BE2C (cell line): ENCODE measurements around the gene PPARG.

ENCODE experiments used
- DNase-seq: peaks from one replicate; pipeline ENCODE4 v3.0.0-alpha.2; 2020
- H3K27me3 ChIP-seq: fragments of 250-450 bp; sonication (Bioruptor Pico); 2 replicates; pipeline ENCODE4 v1.5.1; 2020; ENCODE audit warnings: mild to moderate bottlenecking
- H3K36me3 ChIP-seq: fragments of 250-450 bp; sonication (Bioruptor Pico); 2 replicates; pipeline ENCODE4 v1.5.1; 2020; ENCODE audit warnings: mild to moderate bottlenecking
- H3K4me1 ChIP-seq: fragments of 250-450 bp; sonication (Bioruptor Pico); 2 replicates; pipeline ENCODE4 v1.5.1; 2020
- H3K4me3 ChIP-seq: 2 replicates; pipeline ENCODE4 v1.5.1; 2011; ENCODE audit warnings: low read depth, low read length
- H3K9me3 ChIP-seq: fragments of 250-450 bp; sonication (Bioruptor Pico); 2 replicates; pipeline ENCODE4 v1.5.1; 2020
- CTCF ChIP-seq: IDR thresholded peaks from 2 replicates; pipeline ENCODE4 v1.5.1; 2012; ENCODE audit warnings: mild to moderate bottlenecking, low read depth, low read length

The PPARG gene

GRCh38 chr3:12328132-12328836, 39.4 kb downstream of the PPARG start:
- no peak for TF ChIP-seq CTCF
- no peak for DNase-seq
- Histone ChIP-seq H3K4me3 (no peak overlapping the region), H3K4me1 (no peaks in the 10 kb centered on the region), H3K36me3 (no peaks in the 10 kb centered on the region), H3K9me3 (no peaks in the 10 kb centered on the region), H3K27me3 (no peaks in the 10 kb centered on the region)

DNA sequence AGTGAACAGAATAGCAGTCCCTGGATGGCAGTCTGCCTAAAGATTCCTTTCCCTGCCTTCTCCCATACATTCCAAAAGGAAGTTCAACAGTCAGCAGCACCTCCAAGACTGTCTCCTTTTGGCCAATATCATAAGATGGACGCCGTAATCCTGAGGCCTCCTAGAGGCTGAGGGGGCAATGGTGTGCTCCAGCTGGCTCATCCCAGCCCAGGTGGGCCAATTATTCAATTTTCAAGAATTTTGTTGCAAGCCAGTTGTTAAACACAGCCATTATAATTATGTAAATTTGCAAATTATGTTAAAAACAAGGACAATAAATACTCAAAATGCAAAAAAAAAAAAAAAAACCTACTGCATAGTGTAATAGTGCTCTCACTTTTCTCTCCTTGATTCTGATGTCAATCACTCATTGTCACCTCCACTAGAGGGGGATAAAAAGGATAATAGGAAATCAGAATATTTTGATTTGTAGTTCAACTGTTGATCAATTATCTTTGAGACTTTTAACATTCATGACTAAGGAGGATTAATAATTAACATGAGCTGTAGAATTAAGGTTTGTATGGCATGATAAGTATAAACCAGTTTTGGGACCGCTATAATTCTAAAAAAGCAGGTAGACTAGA, 40.1 kb downstream of the PPARG start:
- no peaks in the 10 kb centered on the region for H3K27me3 ChIP-seq
- no peaks in the 10 kb centered on the region for H3K36me3 ChIP-seq
- no peaks in the 10 kb centered on the region for H3K9me3 ChIP-seq
- no peaks in the 10 kb centered on the region for H3K4me1 ChIP-seq
- H3K4me3 ChIP-seq = no peak overlapping the region
- no peak for DNase-seq
- no peak for TF ChIP-seq CTCF

DNA sequence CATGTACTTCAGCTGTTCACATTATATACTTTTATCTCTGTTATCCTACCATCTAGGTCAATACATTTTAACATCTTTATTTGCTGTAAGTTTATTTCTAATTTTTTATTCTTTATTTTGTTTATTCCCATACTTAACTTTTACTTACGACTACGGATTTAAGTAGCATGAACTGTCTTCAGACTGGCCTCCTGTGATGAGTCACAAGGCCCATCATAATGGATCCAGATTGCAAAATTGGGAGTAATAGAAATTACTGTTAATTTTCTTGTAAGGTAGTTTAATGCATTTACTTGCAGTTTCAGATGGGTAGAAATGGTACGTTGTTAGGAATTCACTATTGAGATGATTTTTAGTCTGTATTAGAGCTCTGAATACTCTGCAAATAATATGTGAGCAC, 45.9 kb downstream of the PPARG start:
- H3K27me3 ChIP-seq = no peaks in the 10 kb centered on the region
- H3K36me3 ChIP-seq = no peaks in the 10 kb centered on the region
- no peak overlapping the region for H3K4me3 ChIP-seq
- DNase-seq = no peak
- no peaks in the 10 kb centered on the region for H3K4me1 ChIP-seq
- no peak for TF ChIP-seq CTCF
- H3K9me3 ChIP-seq = no peaks in the 10 kb centered on the region

DNA sequence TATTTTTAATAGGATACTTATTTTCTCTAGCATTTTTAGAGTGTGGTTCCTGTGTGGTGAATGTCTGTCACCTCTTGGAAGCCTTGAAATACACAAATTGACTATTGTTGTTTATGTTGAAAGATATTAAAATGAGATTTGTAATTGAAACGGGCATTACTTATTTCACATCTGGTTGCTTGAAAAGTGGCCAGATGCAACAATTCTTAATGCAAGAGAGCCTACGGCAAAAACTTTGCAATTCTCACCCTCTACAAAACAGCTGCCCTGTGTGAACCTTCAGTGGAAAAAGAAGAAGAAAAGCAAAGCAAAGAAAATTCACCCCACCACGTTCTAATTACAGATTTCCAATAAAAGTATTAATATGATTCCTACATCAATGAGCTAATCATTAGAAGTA, 46.6 kb downstream of the PPARG start:
- Histone ChIP-seq H3K4me3 (no peak overlapping the region), H3K4me1 (no peaks in the 10 kb centered on the region), H3K36me3 (no peaks in the 10 kb centered on the region), H3K9me3 (no peaks in the 10 kb centered on the region), H3K27me3 (no peaks in the 10 kb centered on the region)
- DNase-seq = no peak
- no peak for TF ChIP-seq CTCF

GRCh38 chr3:12336099-12336498, 47.2 kb downstream of the PPARG start:
- Histone ChIP-seq H3K27me3 (no peaks in the 10 kb centered on the region), H3K4me1 (no peaks in the 10 kb centered on the region), H3K9me3 (no peaks in the 10 kb centered on the region), H3K4me3 (no peak overlapping the region), H3K36me3 (no peaks in the 10 kb centered on the region)
- TF ChIP-seq CTCF = no peak
- no peak for DNase-seq

DNA sequence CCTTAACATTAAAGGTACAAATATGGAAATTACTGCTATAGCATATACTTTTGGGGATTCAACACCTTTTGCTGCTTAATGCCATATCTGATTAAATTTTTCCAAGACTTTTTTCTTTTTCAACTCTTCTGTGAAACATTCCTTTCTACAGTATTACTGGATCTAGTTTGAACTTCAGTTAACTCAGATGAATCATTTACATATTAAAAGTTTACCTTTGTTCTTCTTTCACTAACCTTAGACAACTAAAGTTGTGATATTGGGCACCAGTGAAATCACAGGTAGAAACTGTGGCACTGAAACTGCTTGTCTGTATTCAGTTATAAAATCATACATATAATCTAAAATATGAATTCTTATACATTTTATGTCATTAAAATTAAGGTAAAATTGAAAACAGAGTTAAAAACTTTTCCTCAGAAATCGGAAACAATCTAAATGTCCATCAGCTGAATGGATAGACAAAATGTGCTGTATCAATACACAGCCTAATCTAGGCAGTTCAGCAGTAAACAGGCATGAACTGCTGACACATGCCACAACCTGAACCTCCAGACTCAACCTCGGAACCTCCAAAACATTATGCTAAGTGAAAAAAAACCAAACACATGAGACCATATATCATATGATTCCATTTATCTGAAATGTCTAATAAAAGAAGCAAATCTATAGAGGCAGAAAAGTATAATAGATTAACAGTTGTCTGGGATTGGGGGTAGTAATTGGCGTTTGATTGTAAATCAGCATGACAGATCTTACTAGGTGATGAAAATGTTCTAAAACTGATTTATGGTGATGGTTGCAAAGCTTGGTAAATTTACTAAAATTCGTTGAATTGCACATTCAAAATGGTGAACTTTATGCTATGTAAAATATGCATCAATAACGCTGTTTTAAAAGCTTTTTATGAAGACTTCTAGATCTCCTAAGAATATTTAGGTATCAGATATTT, 50.0 kb downstream of the PPARG start:
- Histone ChIP-seq H3K4me3 (no peak overlapping the region), H3K4me1 (no peaks in the 10 kb centered on the region), H3K36me3 (no peaks in the 10 kb centered on the region), H3K27me3 (no peaks in the 10 kb centered on the region), H3K9me3 (no peaks in the 10 kb centered on the region)
- TF ChIP-seq CTCF = no peak
- no peak for DNase-seq
